KMS-11 (cell line): ENCODE measurements around the gene MXI1.

Source experiments
- H2AFZ ChIP-seq: fragments of 200-600 bp; sonication (generic); 2 replicates; pipeline ENCODE4 v1.6.1; 2016; ENCODE audit warnings: antibody characterized with exemption, mixed run types, low read depth
- H3K27ac ChIP-seq: fragments of 200-600 bp; sonication (generic); 2 replicates; pipeline ENCODE4 v1.6.1; 2016; ENCODE audit warnings: mild to moderate bottlenecking, mixed run types
- H3K27me3 ChIP-seq: fragments of 200-600 bp; sonication (generic); 2 replicates; pipeline ENCODE4 v1.6.1; 2017; ENCODE audit warnings: mild to moderate bottlenecking, low read depth, mixed run types, moderate library complexity; ENCODE audit not compliant: insufficient read depth
- H3K36me3 ChIP-seq: fragments of 200-600 bp; sonication (generic); 2 replicates; pipeline ENCODE4 v1.6.1; 2017; ENCODE audit warnings: mild to moderate bottlenecking, mixed run types; ENCODE audit not compliant: insufficient read depth
- H3K4me1 ChIP-seq: fragments of 200-600 bp; sonication (generic); 2 replicates; pipeline ENCODE4 v1.6.1; 2016; ENCODE audit warnings: mild to moderate bottlenecking, low read depth, mixed run types; ENCODE audit not compliant: poor library complexity, severe bottlenecking
- H3K4me2 ChIP-seq: fragments of 200-600 bp; sonication (generic); 2 replicates; pipeline ENCODE4 v1.7.0; 2016; ENCODE audit warnings: mild to moderate bottlenecking, mixed run types
- H3K4me3 ChIP-seq: fragments of 200-600 bp; sonication (generic); IDR thresholded peaks from 2 replicates; pipeline ENCODE4 v1.6.1; 2017; ENCODE audit warnings: low read depth, low read length, mixed read lengths; ENCODE audit not compliant: insufficient read depth
- H3K79me2 ChIP-seq: fragments of 200-600 bp; sonication (generic); 2 replicates; pipeline ENCODE4 v1.6.1; 2016; ENCODE audit warnings: low read depth, mixed run types; ENCODE audit not compliant: insufficient read depth
- H3K9ac ChIP-seq: fragments of 200-600 bp; sonication (generic); 2 replicates; pipeline ENCODE4 v1.6.1; 2016; ENCODE audit warnings: mild to moderate bottlenecking, mixed run types
- H4K20me1 ChIP-seq: fragments of 200-600 bp; sonication (generic); 2 replicates; pipeline ENCODE4 v1.6.1; 2016; ENCODE audit warnings: mild to moderate bottlenecking, mixed run types; ENCODE audit not compliant: insufficient read depth
- TF ChIP-seq, protein P1 (sequence below): fragments of 200-600 bp; sonication (generic); conservative IDR thresholded peaks from 2 replicates; pipeline ENCODE4 v1.6.1; 2017; ENCODE audit warnings: low read depth, mild to moderate bottlenecking, antibody characterized with exemption, low read length, moderate library complexity, mixed read lengths

Gene MXI1

DNA sequence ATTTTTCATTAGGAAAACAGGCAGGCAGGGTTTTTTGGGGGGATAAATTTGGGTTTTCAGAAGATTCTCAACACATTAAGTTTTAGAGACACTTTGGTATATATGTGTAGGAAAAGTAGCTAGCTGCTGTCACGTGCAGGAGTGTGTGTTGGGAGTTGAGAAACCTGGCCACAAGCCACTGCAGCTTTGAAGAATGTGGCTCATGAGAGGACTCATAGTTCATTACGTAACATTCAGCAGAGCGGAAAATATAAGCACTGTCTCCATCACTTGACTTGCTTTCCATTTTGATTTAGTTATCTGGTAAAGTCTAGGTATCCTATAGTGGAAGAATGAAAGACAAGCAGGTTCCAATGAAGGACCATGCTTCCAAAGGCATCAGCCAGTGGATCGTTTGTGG lies 66.1 kb downstream of the MXI1 start:
- Histone ChIP-seq H3K27ac (no peak overlapping the region), H2AFZ (no peak overlapping the region), H3K27me3 (no peaks in the 10 kb centered on the region), H3K4me2 (no peak overlapping the region), H3K4me3 (no peak overlapping the region), H3K9ac (no peak overlapping the region), H3K36me3 (no peaks in the 10 kb centered on the region), H3K4me1 (peaks cover 60% of the 10 kb centered on the region), H3K79me2 (peaks cover 17% of the 10 kb centered on the region; the same call in 1 of the 2 replicates), H4K20me1 (0 out of 2 replicates have a peak, but pooled peaks cover 2% of the 10 kb centered on the region)
- TF ChIP-seq, protein P1, sequence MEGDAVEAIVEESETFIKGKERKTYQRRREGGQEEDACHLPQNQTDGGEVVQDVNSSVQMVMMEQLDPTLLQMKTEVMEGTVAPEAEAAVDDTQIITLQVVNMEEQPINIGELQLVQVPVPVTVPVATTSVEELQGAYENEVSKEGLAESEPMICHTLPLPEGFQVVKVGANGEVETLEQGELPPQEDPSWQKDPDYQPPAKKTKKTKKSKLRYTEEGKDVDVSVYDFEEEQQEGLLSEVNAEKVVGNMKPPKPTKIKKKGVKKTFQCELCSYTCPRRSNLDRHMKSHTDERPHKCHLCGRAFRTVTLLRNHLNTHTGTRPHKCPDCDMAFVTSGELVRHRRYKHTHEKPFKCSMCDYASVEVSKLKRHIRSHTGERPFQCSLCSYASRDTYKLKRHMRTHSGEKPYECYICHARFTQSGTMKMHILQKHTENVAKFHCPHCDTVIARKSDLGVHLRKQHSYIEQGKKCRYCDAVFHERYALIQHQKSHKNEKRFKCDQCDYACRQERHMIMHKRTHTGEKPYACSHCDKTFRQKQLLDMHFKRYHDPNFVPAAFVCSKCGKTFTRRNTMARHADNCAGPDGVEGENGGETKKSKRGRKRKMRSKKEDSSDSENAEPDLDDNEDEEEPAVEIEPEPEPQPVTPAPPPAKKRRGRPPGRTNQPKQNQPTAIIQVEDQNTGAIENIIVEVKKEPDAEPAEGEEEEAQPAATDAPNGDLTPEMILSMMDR, result no peak

DNA sequence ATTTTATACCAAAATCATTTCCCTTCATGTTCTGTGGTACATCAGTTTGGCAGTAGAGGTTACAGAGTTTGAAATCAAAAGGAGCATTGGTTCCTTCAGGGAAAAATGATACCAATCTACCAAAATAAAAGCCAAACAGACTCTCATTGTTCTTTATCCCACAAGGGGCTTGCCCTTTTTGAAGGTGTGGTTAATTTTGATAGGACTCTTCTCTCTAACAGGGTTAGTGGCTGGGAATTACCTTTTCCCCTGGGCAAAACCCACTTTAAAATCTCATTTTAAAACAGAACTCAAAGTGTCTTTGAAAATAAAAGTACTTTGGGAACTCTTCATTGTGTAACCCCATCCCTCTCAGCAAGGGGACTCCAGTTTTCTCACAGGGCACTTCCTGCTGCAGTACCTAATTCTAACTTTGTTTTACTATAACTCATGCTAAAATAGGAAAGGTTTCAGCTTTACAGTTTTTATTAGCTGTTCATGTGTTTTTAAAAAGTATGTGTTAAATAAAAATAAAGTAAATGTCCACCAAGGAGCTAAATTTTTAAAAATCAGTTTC lies 66.7 kb downstream of the MXI1 start:
- Histone ChIP-seq H3K27me3 (no peaks in the 10 kb centered on the region), H3K79me2 (peaks cover 17% of the 10 kb centered on the region; the same call in 1 of the 2 replicates), H3K4me3 (no peak overlapping the region), H3K9ac (no peak overlapping the region), H2AFZ (no peak overlapping the region), H3K4me2 (no peak overlapping the region), H3K4me1 (peaks cover 60% of the 10 kb centered on the region), H4K20me1 (0 out of 2 replicates have a peak, but pooled peaks cover 2% of the 10 kb centered on the region), H3K27ac (no peak overlapping the region), H3K36me3 (no peaks in the 10 kb centered on the region)
- TF ChIP-seq, protein P1, result no peak

DNA sequence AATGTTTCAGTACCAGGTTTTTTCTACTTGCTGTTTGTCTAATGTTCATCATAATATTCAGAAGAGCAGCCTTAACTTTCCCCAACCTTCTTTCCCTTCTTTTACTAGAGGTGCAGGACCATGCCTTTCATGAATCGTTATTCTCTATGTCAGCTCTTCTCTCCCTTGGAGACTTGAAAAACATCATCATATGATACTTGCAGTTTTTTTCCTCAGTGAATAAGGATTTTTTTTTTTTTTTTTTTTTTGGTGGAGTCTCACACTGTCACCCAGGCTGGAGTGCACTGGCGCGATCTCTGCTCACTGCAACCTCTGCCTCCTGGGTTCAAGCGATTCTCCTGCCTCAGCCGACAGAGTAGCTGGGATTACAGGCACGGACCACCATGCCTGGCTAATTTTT lies 67.2 kb downstream of the MXI1 start:
- H3K27ac ChIP-seq, result no peak overlapping the region
- no peak overlapping the region for H3K4me2 ChIP-seq
- no peak overlapping the region for H3K4me3 ChIP-seq
- H3K79me2 ChIP-seq, result peaks cover 12% of the 10 kb centered on the region; the same call in 1 of the 2 replicates
- no peaks in the 10 kb centered on the region for H3K36me3 ChIP-seq
- H2AFZ ChIP-seq, result no peak overlapping the region
- H3K4me1 ChIP-seq, result peaks cover 59% of the 10 kb centered on the region
- TF ChIP-seq, protein P1, result no peak
- H3K9ac ChIP-seq, result no peak overlapping the region
- H4K20me1 ChIP-seq, result no peaks in the 10 kb centered on the region
- H3K27me3 ChIP-seq, result no peaks in the 10 kb centered on the region

DNA sequence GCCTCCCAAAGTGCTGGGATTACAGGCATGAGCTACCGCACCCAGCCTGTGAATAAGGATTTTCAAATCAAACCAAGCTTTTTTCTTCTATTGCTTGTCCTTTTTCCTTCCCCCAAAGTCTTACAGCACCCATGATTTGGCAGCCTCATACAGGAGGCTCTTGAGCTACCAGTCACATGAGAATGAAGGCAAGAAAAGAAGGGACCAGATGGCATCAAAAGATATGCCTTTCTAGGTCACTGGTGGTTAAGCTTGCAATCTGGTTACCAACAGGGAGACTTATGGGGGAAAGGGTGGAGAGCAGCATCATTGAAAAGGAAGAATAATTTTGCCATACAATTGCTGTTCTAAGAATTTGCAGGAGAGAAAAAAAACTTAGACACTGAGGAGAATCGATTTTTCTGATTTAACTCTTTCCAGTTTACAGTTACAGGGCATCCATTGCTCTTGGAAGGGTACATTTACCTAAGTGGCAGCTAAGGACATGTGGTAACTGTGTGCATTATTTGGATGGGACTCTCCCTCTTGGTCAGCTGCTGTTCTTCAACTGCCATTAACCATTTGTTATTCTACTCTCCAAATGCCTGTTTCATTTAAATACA lies 67.8 kb downstream of the MXI1 start:
- no peak overlapping the region for H2AFZ ChIP-seq
- no peaks in the 10 kb centered on the region for H4K20me1 ChIP-seq
- peaks cover 8% of the 10 kb centered on the region; the same call in 1 of the 2 replicates for H3K79me2 ChIP-seq
- H3K4me1 ChIP-seq, result peaks cover 53% of the 10 kb centered on the region
- no peak overlapping the region for H3K27ac ChIP-seq
- H3K4me3 ChIP-seq, result no peak overlapping the region
- no peak overlapping the region for H3K9ac ChIP-seq
- TF ChIP-seq, protein P1, result no peak
- H3K4me2 ChIP-seq, result no peak overlapping the region
- no peaks in the 10 kb centered on the region for H3K36me3 ChIP-seq
- no peaks in the 10 kb centered on the region for H3K27me3 ChIP-seq
